ENCODE measurements around the gene PSTK. TPM values are rescaled to one million over a fixed set of nuclear protein-coding genes. Genes with fewer than 3 reads are reported as not detected.

The PSTK gene
- polyA plus RNA-seq (ENCODE audit: insufficient read length in 4 of 4): 10 to 100 TPM in 2 of 4 donors, 1 to 10 TPM in 2; 8.4 to 11.6 (median 9.4) TPM

GRCh38 chr10:122980209-122981065, at the start of gene PSTK:
Gene PSTK, plus strand, starts transcription at chr10:122980401. Its CDS starts 79 bp downstream, at chr10:122980480.
- DNase-seq (ENCODE audit: low read depth in 4 of 4, low spot score in 3 of 4): peak; percentile 84 to 88 (median 86)

- no peak for DNase-seq (ENCODE audit: low read depth in 4 of 4, low spot score in 3 of 4)
Measured at GRCh38 chr10:122931088-122931906, 48.9 kb upstream of the PSTK start.

- DNase-seq (ENCODE audit: low read depth in 4 of 4, low spot score in 3 of 4): no peak
Measured at GRCh38 chr10:122939133-122939855, 40.9 kb upstream of the PSTK start.

GRCh38 chr10:122939856-122940543, 40.2 kb upstream of the PSTK start:
- no peak for DNase-seq (ENCODE audit: low read depth in 4 of 4, low spot score in 3 of 4)

GRCh38 chr10:122949296-122949695, 30.9 kb upstream of the PSTK start:
- DNase-seq (ENCODE audit: low read depth in 4 of 4, low spot score in 3 of 4): no peak

GRCh38 chr10:122953902-122954730, 26.1 kb upstream of the PSTK start, which contains the start of gene C10orf88:
Gene C10orf88, minus strand, starts transcription at chr10:122954227. Its CDS starts 49 bp downstream, at chr10:122954178.
- peak; percentile 94 to 95 (median 95) for DNase-seq (ENCODE audit: low read depth in 4 of 4, low spot score in 3 of 4)

GRCh38 chr10:122954731-122955050, 25.5 kb upstream of the PSTK start:
- no peak for DNase-seq (ENCODE audit: low read depth in 4 of 4, low spot score in 3 of 4)

- DNase-seq (ENCODE audit: low read depth in 4 of 4, low spot score in 3 of 4): no peak
Measured at GRCh38 chr10:122955892-122956291, 24.3 kb upstream of the PSTK start.

GRCh38 chr10:122957474-122957873, 22.7 kb upstream of the PSTK start:
- DNase-seq (ENCODE audit: low read depth in 4 of 4, low spot score in 3 of 4): no peak

- no peak for DNase-seq (ENCODE audit: low read depth in 4 of 4, low spot score in 3 of 4)
Measured at GRCh38 chr10:122962405-122962804, 17.8 kb upstream of the PSTK start.

GRCh38 chr10:122966879-122967278, 13.3 kb upstream of the PSTK start:
- DNase-seq (ENCODE audit: low read depth in 4 of 4, low spot score in 3 of 4): no peak

GRCh38 chr10:122968698-122969097, 11.5 kb upstream of the PSTK start:
- no peak for DNase-seq (ENCODE audit: low read depth in 4 of 4, low spot score in 3 of 4)

- DNase-seq (ENCODE audit: low read depth in 4 of 4, low spot score in 3 of 4): no peak
Measured at GRCh38 chr10:122974023-122974422, 6.2 kb upstream of the PSTK start.

- DNase-seq (ENCODE audit: low read depth in 4 of 4, low spot score in 3 of 4): no peak
Measured at GRCh38 chr10:122974543-122975064, 5.6 kb upstream of the PSTK start.

GRCh38 chr10:122981066-122981464, 864 bp downstream of the PSTK start:
- DNase-seq (ENCODE audit: low read depth in 4 of 4, low spot score in 3 of 4): no peak

GRCh38 chr10:122983898-122984297, 3.7 kb downstream of the PSTK start:
- no peak for DNase-seq (ENCODE audit: low read depth in 4 of 4, low spot score in 3 of 4)

- DNase-seq (ENCODE audit: low read depth in 4 of 4, low spot score in 3 of 4): no peak
Measured at GRCh38 chr10:122984708-122985107, 4.5 kb downstream of the PSTK start.

- DNase-seq (ENCODE audit: low read depth in 4 of 4, low spot score in 3 of 4): no peak
Measured at GRCh38 chr10:122986335-122986734, 6.1 kb downstream of the PSTK start.

GRCh38 chr10:122988501-122988900, 8.3 kb downstream of the PSTK start:
- DNase-seq (ENCODE audit: low read depth in 4 of 4, low spot score in 3 of 4): no peak

Measured in left renal pelvis (tissue), 4 donors.